DLD1 (cell line): Measurements from ENCODE around the gene LY6G5B.

Experiments
- in situ Hi-C: cut with HindIII; loops from 2 replicates; pipeline ENCODE4 v1.10.0; 2017; ENCODE audit warnings: low sequenced_read_pairs

LY6G5B gene

GRCh38 chr6:31640612-31641011 is 29.2 kb upstream of the LY6G5B start:
- in situ Hi-C loops: no loop called here

DNA sequence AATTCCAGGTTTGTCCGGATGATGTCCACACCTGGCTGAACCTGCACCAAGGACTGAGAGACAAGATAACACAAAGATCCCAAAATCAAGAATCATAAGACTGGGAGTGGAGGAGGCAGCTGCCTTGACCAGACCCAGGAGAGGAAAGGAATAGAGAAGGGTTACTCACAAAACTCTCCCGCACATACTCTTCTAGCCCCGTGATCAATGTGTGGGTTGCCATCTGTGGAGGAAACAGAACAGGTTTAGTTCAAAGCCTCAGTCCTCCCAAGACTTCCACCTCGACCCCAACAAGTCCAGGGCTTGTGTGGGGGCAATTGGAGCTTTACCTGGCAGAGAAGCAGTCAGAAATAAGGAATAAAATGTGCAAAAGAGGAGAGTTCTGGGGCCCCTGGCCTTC is 28.4 kb upstream of the LY6G5B start:
- in situ Hi-C loops: no loop called here

DNA sequence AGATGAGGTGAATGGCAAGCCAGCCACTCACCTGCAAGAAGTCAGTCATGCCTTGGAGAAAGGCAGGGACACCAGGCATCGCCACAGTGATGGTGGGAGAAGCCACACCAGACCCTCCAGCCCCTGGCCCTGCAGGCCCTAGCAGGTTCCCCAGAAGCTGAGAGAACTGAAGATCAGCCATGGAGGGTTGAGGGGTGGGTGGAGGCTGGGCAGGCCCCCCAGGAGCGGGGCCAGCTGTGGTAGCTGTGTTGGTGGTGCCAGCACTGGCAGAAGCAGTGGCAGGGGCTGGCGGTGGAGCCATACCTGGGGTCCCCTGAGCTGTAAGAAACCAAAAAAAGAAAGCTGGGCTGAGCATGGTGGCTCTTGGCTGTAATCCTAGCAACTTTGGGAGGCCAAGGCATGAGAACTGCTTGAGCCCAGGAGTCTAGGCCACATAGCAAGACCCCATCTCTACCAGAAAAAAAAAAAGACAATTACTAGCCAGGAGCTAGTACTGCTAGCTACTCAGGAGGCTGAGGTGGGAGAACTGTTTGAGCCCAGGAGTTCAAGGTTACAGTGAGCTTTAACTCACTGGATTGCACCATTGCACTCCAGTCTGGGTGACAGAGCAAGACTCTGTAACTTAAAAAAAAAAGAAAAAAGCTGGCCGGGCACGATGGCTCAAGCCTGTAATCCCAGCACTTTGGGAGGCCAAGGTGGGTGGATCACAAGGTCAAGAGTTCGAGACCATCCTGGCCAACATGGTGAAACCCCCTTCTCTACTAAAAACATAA is 26.8 kb upstream of the LY6G5B start:
- in situ Hi-C loops: no loop called here

DNA sequence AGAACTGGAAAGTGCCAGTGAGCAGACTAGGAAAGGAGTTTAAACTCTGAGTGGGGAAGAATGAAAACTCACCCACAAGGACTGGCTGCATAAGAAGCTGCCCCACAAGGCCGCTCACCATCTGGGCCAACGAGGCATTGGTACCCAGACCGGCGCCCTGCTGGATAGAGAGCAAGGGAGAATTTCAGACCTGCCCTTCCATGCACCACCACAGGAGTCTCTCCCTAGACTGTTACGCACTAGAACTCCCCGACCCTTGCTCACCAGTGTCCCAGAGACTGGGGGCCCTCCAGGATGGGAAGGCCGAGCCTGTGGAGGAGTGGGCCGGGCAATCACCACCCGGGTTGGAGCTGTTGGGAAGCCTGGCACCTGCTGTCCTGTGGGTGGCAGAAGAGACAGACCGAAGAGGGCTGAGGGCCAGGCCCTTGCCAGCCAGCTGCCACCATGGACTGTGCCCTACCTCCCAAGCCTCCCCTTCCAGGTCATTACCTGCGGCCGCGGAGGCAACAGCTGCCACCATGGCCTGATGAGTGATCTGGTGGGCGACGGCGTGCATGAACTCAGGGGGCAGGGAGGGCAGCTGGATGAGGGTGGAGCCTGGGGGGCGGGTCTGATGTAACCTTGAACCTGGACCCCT is 25.8 kb upstream of the LY6G5B start:
- in situ Hi-C loops: no loop called here

- in situ Hi-C loops: no loop called here
These were observed 24.5 kb upstream of the LY6G5B start for GRCh38 chr6:31645325-31645724.

- in situ Hi-C loops: no loop called here
These were observed 18.1 kb upstream of the LY6G5B start for GRCh38 chr6:31651602-31652191.

- in situ Hi-C loops: no loop called here
These were observed 16.7 kb upstream of the LY6G5B start for GRCh38 chr6:31652925-31653724.

DNA sequence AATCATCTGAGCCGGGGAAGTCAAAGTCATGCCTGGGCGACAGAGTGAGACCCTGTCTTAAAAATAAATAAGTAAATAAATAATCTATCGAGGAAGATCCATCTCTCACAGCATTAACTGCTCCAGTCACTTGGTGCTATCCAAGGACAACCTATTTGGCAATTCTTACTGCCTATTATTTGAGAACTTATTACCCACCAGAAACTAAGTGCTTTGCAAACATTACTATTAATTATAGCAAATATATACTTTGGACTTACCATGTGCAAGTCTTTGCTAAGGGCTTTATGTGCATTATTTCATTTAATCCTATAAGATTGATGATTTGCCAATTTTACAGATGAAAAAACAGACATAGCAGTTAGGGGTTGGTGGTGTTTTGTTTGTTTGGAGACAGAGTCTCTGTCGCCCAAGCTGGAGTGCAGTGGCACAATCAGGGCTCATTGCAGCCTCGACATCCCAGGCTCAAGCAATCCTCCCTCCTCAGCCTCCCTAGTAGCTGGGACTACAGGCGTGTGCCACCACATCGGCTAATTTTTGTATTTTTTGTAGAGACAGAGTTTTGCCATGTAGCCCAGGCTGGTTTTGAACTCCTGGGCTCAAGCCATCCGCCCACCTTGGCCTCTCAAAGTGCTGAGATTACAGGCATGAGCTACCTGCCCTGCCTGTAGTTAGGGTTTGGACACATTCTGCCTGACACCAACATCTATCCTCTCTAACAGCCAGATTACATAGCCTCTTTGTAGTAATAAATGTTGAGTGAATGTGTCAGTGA is 15.0 kb upstream of the LY6G5B start:
- in situ Hi-C loops: no loop called here

GRCh38 chr6:31655349-31656237 is 14.2 kb upstream of the LY6G5B start, which contains the start of gene APOM:
APOM (plus strand) TSS chr6:31655894; CDS start chr6:31655967, 73 bp downstream.
- in situ Hi-C loops: no loop called here

- in situ Hi-C loops: no loop called here
These were observed 12.2 kb upstream of the LY6G5B start for GRCh38 chr6:31657406-31658157.

GRCh38 chr6:31658158-31658688 is 11.6 kb upstream of the LY6G5B start:
- in situ Hi-C loops: no loop called here

DNA sequence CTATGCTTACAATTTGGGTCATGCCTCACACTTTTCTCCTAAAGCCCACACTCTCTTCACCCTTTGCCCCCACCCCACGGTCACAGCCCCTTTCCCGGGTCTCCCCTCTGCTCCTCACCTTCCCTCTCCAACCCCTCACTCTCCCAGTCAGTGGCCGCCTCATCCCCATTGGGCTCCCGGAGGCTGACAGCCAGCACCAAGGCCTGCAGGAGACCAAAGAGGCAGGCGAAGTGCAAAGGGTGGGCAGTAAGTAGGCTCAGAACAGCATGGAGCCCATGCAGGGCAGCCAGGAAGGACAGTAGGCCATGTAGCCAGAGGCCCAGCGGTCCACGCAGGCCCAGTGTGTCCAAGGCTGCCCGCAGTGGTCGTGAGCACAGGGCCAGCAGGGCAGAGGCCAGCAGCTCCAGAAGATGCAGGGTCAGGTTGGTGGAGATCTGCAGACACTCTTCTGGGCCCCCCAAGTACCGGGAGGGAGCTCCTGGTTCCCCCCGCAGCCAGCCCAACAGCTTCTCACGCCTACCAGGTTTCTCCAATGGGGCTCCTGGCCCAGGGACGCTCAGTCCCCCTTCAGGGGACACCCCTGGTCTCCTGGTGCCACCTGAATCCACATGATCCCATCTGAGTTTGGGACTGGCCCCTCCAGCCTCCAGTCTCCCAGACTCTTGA is 10.7 kb upstream of the LY6G5B start:
- in situ Hi-C loops: no loop called here

GRCh38 chr6:31659649-31660380 is 10.0 kb upstream of the LY6G5B start:
- in situ Hi-C loops: no loop called here

DNA sequence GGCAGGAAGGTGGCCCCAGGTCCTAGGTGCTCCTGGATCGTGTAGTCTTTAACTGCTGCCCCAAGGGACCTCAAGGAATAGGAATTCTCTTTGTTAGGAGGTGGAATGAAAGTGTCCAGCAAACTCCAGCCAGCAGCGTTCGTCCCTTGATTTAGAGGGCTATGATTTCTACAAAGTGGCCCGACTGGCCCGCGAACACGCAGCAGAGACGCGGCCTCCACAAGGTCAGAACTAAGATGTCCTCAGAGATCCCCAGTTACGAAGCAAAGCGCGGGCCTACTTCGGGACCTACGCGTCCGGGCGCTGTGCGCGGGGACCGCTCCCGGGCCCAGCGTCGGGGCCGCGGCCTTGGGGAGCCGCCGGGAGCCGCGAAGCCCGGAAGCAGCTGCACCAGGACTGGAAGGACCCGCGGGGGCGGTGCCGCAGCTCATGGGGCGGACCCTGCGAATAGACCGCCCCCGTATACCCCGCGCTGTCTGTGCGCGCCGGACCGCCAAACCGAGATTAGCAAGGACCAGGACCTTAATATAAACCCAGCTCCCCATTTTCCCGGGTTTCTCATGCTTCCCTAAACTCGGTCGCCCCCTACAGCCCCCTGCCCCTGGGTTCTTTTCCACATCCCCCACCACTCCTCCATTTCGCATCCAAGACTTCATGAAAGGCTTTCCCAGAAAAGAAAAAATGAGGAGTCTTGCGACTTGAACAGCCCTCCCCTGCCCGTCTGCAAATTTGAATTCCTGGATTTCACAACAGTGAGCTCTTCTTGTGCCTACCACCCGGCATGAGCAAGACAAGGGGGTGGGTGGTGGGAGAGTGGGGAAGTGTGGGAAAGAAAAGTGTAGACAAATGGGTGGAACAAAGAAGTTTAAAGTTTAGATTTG is 9.2 kb upstream of the LY6G5B start, which contains the start of gene C6orf47:
C6orf47 (minus strand) TSS at position 398 of the 881 bp plus-strand sequence. CDS start 831 bp downstream, outside the sequence.
- in situ Hi-C loops: no loop called here

DNA sequence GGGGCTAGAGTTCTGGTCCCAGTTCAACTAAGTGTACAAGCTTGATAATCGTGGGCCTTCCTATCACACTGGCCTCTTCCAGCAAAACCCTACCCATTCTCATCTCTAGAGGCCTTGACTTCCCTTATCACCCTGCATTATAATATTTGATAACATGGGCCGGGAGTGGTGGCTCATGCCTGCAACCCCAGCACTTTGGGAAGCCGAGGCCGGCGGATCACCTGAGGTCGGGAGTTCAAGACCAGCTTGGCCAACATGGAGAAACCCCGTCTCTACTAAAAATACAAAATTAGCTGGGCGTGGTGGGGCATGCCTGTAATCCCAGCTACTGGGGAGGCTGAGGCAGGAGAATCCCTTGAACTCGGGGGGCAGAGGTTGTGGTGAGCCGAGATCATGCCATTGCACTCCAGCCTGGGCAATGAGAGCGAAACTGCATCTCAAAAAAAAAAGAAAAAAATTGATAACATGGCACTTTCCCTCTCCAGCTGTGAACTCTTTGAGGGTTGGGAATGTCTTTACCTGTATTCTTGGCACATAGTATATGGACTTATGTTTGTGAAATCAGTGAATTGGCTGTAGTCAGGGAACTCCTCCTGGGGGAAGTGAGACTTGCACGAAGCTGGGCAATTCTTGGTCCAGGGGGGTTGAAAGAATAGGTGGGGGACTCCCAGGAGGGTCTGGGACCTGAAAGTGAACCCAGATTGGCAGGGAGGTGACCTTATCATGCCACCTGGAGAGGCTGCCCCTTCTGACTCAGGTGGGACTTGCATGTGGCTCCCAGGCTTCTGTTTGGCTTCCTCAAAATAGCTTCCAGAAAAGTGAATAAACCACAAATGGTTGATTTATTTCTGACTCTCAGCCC is 8.3 kb upstream of the LY6G5B start:
- in situ Hi-C loops: no loop called here
